Muscle layer of colon (tissue), 2 donors: Measurements from ENCODE around the gene MYL6B.

Experiments used
- H3K27ac ChIP-seq: one replicate; pipeline ENCODE4 v1.7.0; 2013; ENCODE audit warnings: low read depth, mild to moderate bottlenecking, low read length, moderate library complexity
- H3K27me3 ChIP-seq, 2 donors: one replicate each; pipeline ENCODE4 v1.7.0; 2013; ENCODE audit warnings: low read length in 2 of 2, mild to moderate bottlenecking in 2 of 2; ENCODE audit not compliant: insufficient read depth in 2 of 2, control insufficient read depth in 1 of 2
- H3K36me3 ChIP-seq: one replicate; pipeline ENCODE4 v1.7.0; 2013; ENCODE audit warnings: mild to moderate bottlenecking, low read length; ENCODE audit not compliant: insufficient read depth
- H3K4me1 ChIP-seq: one replicate; pipeline ENCODE4 v1.7.0; 2013; ENCODE audit warnings: mild to moderate bottlenecking, low read length; ENCODE audit not compliant: insufficient read depth
- H3K4me3 ChIP-seq, 2 donors: one replicate each; pipeline ENCODE4 v1.7.0; 2013; ENCODE audit warnings: low read length in 2 of 2, low read depth in 1 of 2, mild to moderate bottlenecking in 1 of 2, moderate library complexity in 1 of 2
- H3K9ac ChIP-seq: one replicate; pipeline ENCODE4 v1.7.0; 2013; ENCODE audit warnings: low read length
- H3K9me3 ChIP-seq: one replicate; pipeline ENCODE4 v1.7.0; 2013; ENCODE audit warnings: mild to moderate bottlenecking, low read length
- donor health status: abdominal sarcoma.
- donor health status: Adenocarcinoma of cecum.

Gene MYL6B

DNA sequence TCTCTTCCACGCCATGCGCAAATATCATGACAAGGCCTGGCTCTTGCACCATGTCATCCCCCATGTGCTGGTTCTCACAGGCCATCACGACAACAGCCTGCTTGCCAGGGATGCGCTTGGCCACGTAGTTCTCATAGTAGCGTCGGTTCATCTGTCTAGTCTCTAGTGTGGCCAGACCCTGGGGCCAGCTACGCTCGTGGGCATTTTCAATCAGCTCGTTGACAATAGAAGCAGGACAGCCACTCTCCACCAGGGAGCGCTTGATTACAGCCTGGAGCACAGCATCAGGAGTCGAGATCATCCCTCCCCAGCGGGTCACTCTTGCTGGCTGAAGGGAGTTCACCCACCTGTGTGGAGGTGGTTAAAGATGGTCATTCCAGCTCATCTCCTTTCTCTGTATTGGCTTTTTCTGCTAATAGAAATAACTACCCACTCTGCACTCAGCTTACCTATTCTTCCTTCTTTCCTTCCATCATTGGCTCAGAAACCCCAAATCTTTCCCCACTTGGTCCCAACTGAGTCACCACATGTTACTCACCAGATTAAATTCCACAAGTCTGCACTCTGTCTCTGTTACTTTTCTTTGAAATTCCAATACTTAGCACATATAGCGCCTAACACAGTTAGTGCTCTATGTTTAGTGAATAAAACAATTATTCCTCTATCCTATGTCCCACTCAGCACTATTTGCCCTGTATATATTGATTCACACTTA is 54.2 kb downstream of the MYL6B start:
- Histone ChIP-seq H3K9me3 (no peaks in the 10 kb centered on the region), H3K9ac (no peak overlapping the region), H3K4me1 (peaks cover 4% of the 10 kb centered on the region), H3K36me3 (peaks cover 52% of the 10 kb centered on the region), H3K4me3 (no peak overlapping the region), H3K27ac (no peak overlapping the region), H3K27me3 (no peaks in the 10 kb centered on the region)
